Gastrocnemius medialis (tissue), 4 donors: ENCODE results near the gene LAMA1.

Experiments
- POLR2A ChIP-seq, 2 donors: fragments of 450-650 bp; IDR thresholded peaks; one replicate each; pipeline ENCODE4 v1.6.1; 2017; ENCODE audit warnings: antibody characterized with exemption in 2 of 2, mild to moderate bottlenecking in 2 of 2, moderate library complexity in 2 of 2
- TF ChIP-seq, protein P1 (sequence below), 5 experiments: fragments of 450-650 bp in 3 of 5; fragments of 200-600 bp in 2 of 5; sonication (generic) in 2 of 5; IDR thresholded peaks in 4 of 5; conservative IDR thresholded peaks in 1 of 5; 1 replicate in 4 of 5; 2 replicates in 1 of 5; pipeline ENCODE4 v1.5.1; 2016 to 2019; ENCODE audit warnings: antibody characterized with exemption in 5 of 5, mild to moderate bottlenecking in 3 of 5, moderate library complexity in 3 of 5

DNA sequence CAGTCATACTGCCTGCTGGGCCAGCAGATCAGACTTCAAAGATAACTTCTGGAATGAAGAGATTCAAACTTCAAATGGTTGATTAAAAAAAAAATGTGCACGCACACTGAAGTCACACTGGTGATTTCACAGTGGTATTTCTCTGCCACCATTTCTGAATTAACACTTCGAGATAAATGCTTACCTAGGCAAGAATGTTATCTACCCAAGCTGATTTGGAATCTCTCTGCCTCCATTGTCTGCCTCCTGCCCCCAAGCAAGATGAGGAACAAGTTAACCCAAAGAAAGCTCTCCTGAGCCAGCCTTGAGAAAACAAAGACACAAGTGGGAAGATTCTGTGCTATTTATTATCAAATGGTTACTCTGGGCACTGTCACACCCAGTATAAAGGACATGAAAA, 6.5 kb downstream of the LAMA1 start:
- TF ChIP-seq, protein P1, sequence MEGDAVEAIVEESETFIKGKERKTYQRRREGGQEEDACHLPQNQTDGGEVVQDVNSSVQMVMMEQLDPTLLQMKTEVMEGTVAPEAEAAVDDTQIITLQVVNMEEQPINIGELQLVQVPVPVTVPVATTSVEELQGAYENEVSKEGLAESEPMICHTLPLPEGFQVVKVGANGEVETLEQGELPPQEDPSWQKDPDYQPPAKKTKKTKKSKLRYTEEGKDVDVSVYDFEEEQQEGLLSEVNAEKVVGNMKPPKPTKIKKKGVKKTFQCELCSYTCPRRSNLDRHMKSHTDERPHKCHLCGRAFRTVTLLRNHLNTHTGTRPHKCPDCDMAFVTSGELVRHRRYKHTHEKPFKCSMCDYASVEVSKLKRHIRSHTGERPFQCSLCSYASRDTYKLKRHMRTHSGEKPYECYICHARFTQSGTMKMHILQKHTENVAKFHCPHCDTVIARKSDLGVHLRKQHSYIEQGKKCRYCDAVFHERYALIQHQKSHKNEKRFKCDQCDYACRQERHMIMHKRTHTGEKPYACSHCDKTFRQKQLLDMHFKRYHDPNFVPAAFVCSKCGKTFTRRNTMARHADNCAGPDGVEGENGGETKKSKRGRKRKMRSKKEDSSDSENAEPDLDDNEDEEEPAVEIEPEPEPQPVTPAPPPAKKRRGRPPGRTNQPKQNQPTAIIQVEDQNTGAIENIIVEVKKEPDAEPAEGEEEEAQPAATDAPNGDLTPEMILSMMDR (IDR thresholded peaks at IDR 0.05 in 4 of 5, conservative IDR thresholded peaks at IDR 0.05 in 1 of 5): no peak
- no peak for TF ChIP-seq POLR2A (IDR thresholded peaks at IDR 0.05)
